AG09309 (cell line): ENCODE data around the gene ADGRG2.

Experiments used
- DNase-seq: peaks from one replicate; pipeline ENCODE4 v3.0.0-alpha.2; 2010; ENCODE audit warnings: low read depth
- H3K4me3 ChIP-seq: 2 replicates; pipeline ENCODE4 v1.5.1; 2011; ENCODE audit warnings: mild to moderate bottlenecking, low read depth, low read length, moderate library complexity; ENCODE audit not compliant: control insufficient read depth
- CTCF ChIP-seq: IDR thresholded peaks from 2 replicates; pipeline ENCODE4 v1.5.1; 2011; ENCODE audit warnings: mild to moderate bottlenecking, low read depth, low read length, inconsistent platforms; ENCODE audit not compliant: insufficient read depth, control insufficient read depth; ENCODE audit errors: missing control alignments

Gene ADGRG2

GRCh38 chrX:18998653-18999052 is 123.6 kb downstream of the ADGRG2 start:
- no peak for DNase-seq
- H3K4me3 ChIP-seq = no peak overlapping the region
- TF ChIP-seq CTCF = no peak

- H3K4me3 ChIP-seq = no peak overlapping the region
- no peak for TF ChIP-seq CTCF
- no peak for DNase-seq
Measured at GRCh38 chrX:18997916-18998315, 124.4 kb downstream of the ADGRG2 start.

- no peak for DNase-seq
- H3K4me3 ChIP-seq = no peak overlapping the region
- no peak for TF ChIP-seq CTCF
Measured at GRCh38 chrX:18996536-18996935, 125.7 kb downstream of the ADGRG2 start.

GRCh38 chrX:18995221-18995620 is 127.0 kb downstream of the ADGRG2 start:
- DNase-seq = no peak
- no peak overlapping the region for H3K4me3 ChIP-seq
- TF ChIP-seq CTCF = no peak

GRCh38 chrX:18994713-18995112 is 127.6 kb downstream of the ADGRG2 start:
- peak; percentile 60 for DNase-seq
- TF ChIP-seq CTCF = no peak
- no peak overlapping the region for H3K4me3 ChIP-seq

- no peak for DNase-seq
- TF ChIP-seq CTCF = no peak
Measured at GRCh38 chrX:18992829-18993228, 129.4 kb downstream of the ADGRG2 start.

GRCh38 chrX:18985186-18985435 is 137.2 kb downstream of the ADGRG2 start:
- peak overlapping the region; percentile 68 for H3K4me3 ChIP-seq
- no peak for DNase-seq
- TF ChIP-seq CTCF = no peak

More at GRCh38 chrX:18992829-18993228, 129.4 kb downstream of the ADGRG2 start:
- H3K4me3 ChIP-seq = no peak overlapping the region
